ENCODE data around the gene TTBK2. TPM values are rescaled to one million over a fixed set of nuclear protein-coding genes. Genes with fewer than 3 reads are reported as not detected.

Gene TTBK2
- polyA plus RNA-seq, 1 experiment, result 3.3 TPM

GRCh38 chr15:42825599-42825998 lies 95.0 kb downstream of the TTBK2 start:
- ChIA-PET POLR2A (no interaction called here), CTCF (interaction anchor here (1.2 kb wide), 1 partner anchor 25 kb away, joined by 3 read pairs; no protein-coding TSS in a partner anchor)
- DNase-seq (ENCODE audit: low read depth), result no peak
- no peaks in the 10 kb centered on the region for H3K36me3 ChIP-seq (ENCODE audit: control insufficient read depth, insufficient read depth, low read length)
- H3K4me3 ChIP-seq (ENCODE audit: low read depth, low read length), result no peak overlapping the region
- no peaks in the 10 kb centered on the region for H3K27me3 ChIP-seq (ENCODE audit: control insufficient read depth, insufficient read depth, low read length)
- TF ChIP-seq CTCF (IDR thresholded peaks at IDR 0.05; ENCODE audit: insufficient read depth, low read depth, low read length), result no peak

GRCh38 chr15:42820811-42821210 lies 99.8 kb downstream of the TTBK2 start:
- H3K4me3 ChIP-seq (ENCODE audit: low read depth, low read length), result no peak overlapping the region
- no peak for DNase-seq (ENCODE audit: low read depth)
- CTCF ChIA-PET, result interaction anchor here (1.2 to 1.4 kb wide), 2 partner anchors 10 to 106 kb away, joined by 6 to 12 read pairs; no protein-coding TSS in a partner anchor
- no peaks in the 10 kb centered on the region for H3K36me3 ChIP-seq (ENCODE audit: control insufficient read depth, insufficient read depth, low read length)
- H3K27me3 ChIP-seq (ENCODE audit: control insufficient read depth, insufficient read depth, low read length), result no peaks in the 10 kb centered on the region
- TF ChIP-seq CTCF (IDR thresholded peaks at IDR 0.05; ENCODE audit: insufficient read depth, low read depth, low read length), result no peak
- POLR2A ChIA-PET, result no interaction called here

- ChIA-PET POLR2A (interaction anchor here (0.6 kb wide), 1 partner anchor 117 kb away, joined by 3 read pairs; no protein-coding TSS in a partner anchor), CTCF (interaction anchor here (1.0 to 1.4 kb wide), 3 partner anchors 17 to 107 kb away, joined by 3 to 12 read pairs (median 3); no protein-coding TSS in a partner anchor)
Observed at GRCh38 chr15:42819786-42820185, 100.8 kb downstream of the TTBK2 start.

GRCh38 chr15:42811433-42811832 lies 109.1 kb downstream of the TTBK2 start:
- CTCF ChIA-PET, result interaction anchor here (2.0 to 2.8 kb wide), 2 partner anchors 10 kb away, joined by 6 to 12 read pairs; no protein-coding TSS in a partner anchor
- no peak overlapping the region for H3K4me3 ChIP-seq (ENCODE audit: low read depth, low read length)
- POLR2A ChIA-PET, result no interaction called here
- no peaks in the 10 kb centered on the region for H3K27me3 ChIP-seq (ENCODE audit: control insufficient read depth, insufficient read depth, low read length)
- no peaks in the 10 kb centered on the region for H3K36me3 ChIP-seq (ENCODE audit: control insufficient read depth, insufficient read depth, low read length)
- TF ChIP-seq CTCF (IDR thresholded peaks at IDR 0.05; ENCODE audit: insufficient read depth, low read depth, low read length), result no peak
- no peak for DNase-seq (ENCODE audit: low read depth)

More at GRCh38 chr15:42819786-42820185, 100.8 kb downstream of the TTBK2 start:
- H3K27me3 ChIP-seq (ENCODE audit: control insufficient read depth, insufficient read depth, low read length), result no peaks in the 10 kb centered on the region
- no peak for TF ChIP-seq CTCF (IDR thresholded peaks at IDR 0.05; ENCODE audit: insufficient read depth, low read depth, low read length)
- no peak overlapping the region for H3K4me3 ChIP-seq (ENCODE audit: low read depth, low read length)
- no peak for DNase-seq (ENCODE audit: low read depth)
- no peaks in the 10 kb centered on the region for H3K36me3 ChIP-seq (ENCODE audit: control insufficient read depth, insufficient read depth, low read length)

- DNase-seq (ENCODE audit: low read depth), result no peak
- H3K4me3 ChIP-seq (ENCODE audit: low read depth, low read length), result no peak overlapping the region
- no peak for TF ChIP-seq CTCF (IDR thresholded peaks at IDR 0.05; ENCODE audit: insufficient read depth, low read depth, low read length)
- H3K36me3 ChIP-seq (ENCODE audit: control insufficient read depth, insufficient read depth, low read length), result no peaks in the 10 kb centered on the region
- CTCF ChIA-PET, result no interaction called here
- H3K27me3 ChIP-seq (ENCODE audit: control insufficient read depth, insufficient read depth, low read length), result no peaks in the 10 kb centered on the region
- POLR2A ChIA-PET, result no interaction called here
Observed at GRCh38 chr15:42808913-42809312, 111.7 kb downstream of the TTBK2 start.
